Vagina (tissue), 2 donors: ENCODE data around the gene PRKCB. TPM values are rescaled to one million over a fixed set of nuclear protein-coding genes. Genes with fewer than 3 reads are reported as not detected.
"Not testable (repeated sequence)": the region's sequence is repeated elsewhere in the genome, so short reads cannot be mapped to it uniquely, and the experiment has no call there.

Experiments
- DNase-seq, 2 donors: peaks; one replicate each; pipeline ENCODE4 v3.0.0-alpha.2; 2017; ENCODE audit errors: extremely low spot score in 2 of 2
- H3K27ac ChIP-seq: fragments of 200-600 bp; sonication (generic); one replicate; pipeline ENCODE4 v1.5.1; 2019
- H3K27me3 ChIP-seq: fragments of 200-600 bp; sonication (generic); one replicate; pipeline ENCODE4 v1.5.1; 2019
- H3K36me3 ChIP-seq, 2 donors: fragments of 200-600 bp; sonication (generic); one replicate each; pipeline ENCODE4 v1.5.1; 2017 to 2019
- H3K4me1 ChIP-seq: fragments of 200-600 bp; sonication (generic); one replicate; pipeline ENCODE4 v1.5.1; 2019
- H3K4me3 ChIP-seq, 2 donors: fragments of 200-600 bp; sonication (generic); 1 replicate in 1 of 2; 2 replicates in 1 of 2; pipeline ENCODE4 v1.5.1; 2016 to 2019
- H3K9me3 ChIP-seq: fragments of 200-600 bp; sonication (generic); one replicate; pipeline ENCODE4 v1.5.1; 2019
- CTCF ChIP-seq, 3 experiments: fragments of 450-650 bp in 2 of 3; fragments of 200-600 bp in 1 of 3; sonication (generic) in 1 of 3; IDR thresholded peaks; one replicate each; pipeline ENCODE4 v1.5.1; 2017 to 2019; ENCODE audit warnings: antibody characterized with exemption in 3 of 3, mild to moderate bottlenecking in 2 of 3, moderate library complexity in 2 of 3
- POLR2A ChIP-seq, 2 donors: fragments of 450-650 bp; IDR thresholded peaks; one replicate each; pipeline ENCODE4 v1.6.1; 2017; ENCODE audit warnings: antibody characterized with exemption in 2 of 2, mild to moderate bottlenecking in 2 of 2, moderate library complexity in 2 of 2
- POLR2AphosphoS5 ChIP-seq, 2 donors: sonication (generic); formaldehyde crosslinking; IDR thresholded peaks; one replicate each; pipeline ENCODE4 v1.9.0; 2017; ENCODE audit warnings: antibody characterized with exemption in 2 of 2, mild to moderate bottlenecking in 2 of 2, low read depth in 1 of 2; ENCODE audit not compliant: insufficient read depth in 1 of 2
- intact Hi-C: fragments of 100-400 bp; cut with DNase I; formaldehyde crosslinking; loops from one replicate; pipeline ENCODE4 v1.15.1; 2023
- total RNA-seq: library from RNA; depleted of rRNA; stranded (reverse); fragments of >200 nt; gene quantifications from one replicate; pipeline ENCODE4 v1.2.3, GENCODE V29; 2016

PRKCB gene
- total RNA-seq, 1 donor from 2014 or later: 9.1 TPM

- TF ChIP-seq POLR2A (IDR thresholded peaks at IDR 0.05) (no peak), CTCF (IDR thresholded peaks at IDR 0.05) (no peak), POLR2AphosphoS5 (IDR thresholded peaks at IDR 0.05; ENCODE audit: insufficient read depth in 1 of 2, low read depth in 1 of 2) (no peak)
- no peaks in the 10 kb centered on the region for H3K9me3 ChIP-seq
- H3K4me3 ChIP-seq: no peak overlapping the region
- no peak for DNase-seq
- no peaks in the 10 kb centered on the region for H3K4me1 ChIP-seq
- intact Hi-C loops: no loop called here
- H3K36me3 ChIP-seq: no peaks in the 10 kb centered on the region
- H3K27ac ChIP-seq: no peak overlapping the region
- no peaks in the 10 kb centered on the region for H3K27me3 ChIP-seq
Observed at GRCh38 chr16:24228514-24228913, 392.7 kb downstream of the PRKCB start.

GRCh38 chr16:24232936-24233335 lies 397.2 kb downstream of the PRKCB start:
- Histone ChIP-seq H3K27me3 (no peaks in the 10 kb centered on the region), H3K9me3 (peaks cover 5% of the 10 kb centered on the region), H3K4me1 (no peaks in the 10 kb centered on the region), H3K4me3 (no peak overlapping the region), H3K36me3 (no peaks in the 10 kb centered on the region), H3K27ac (no peak overlapping the region)
- TF ChIP-seq POLR2AphosphoS5 (IDR thresholded peaks at IDR 0.05; ENCODE audit: insufficient read depth in 1 of 2, low read depth in 1 of 2) (no peak), POLR2A (IDR thresholded peaks at IDR 0.05) (no peak), CTCF (IDR thresholded peaks at IDR 0.05) (no peak)
- intact Hi-C loops: no loop called here
- DNase-seq: no peak

GRCh38 chr16:24234737-24235136 lies 399.0 kb downstream of the PRKCB start:
- Histone ChIP-seq H3K27ac (no peak overlapping the region), H3K4me3 (no peak overlapping the region), H3K27me3 (no peaks in the 10 kb centered on the region), H3K36me3 (no peaks in the 10 kb centered on the region), H3K4me1 (no peaks in the 10 kb centered on the region), H3K9me3 (peaks cover 5% of the 10 kb centered on the region)
- TF ChIP-seq CTCF (IDR thresholded peaks at IDR 0.05) (no peak), POLR2AphosphoS5 (IDR thresholded peaks at IDR 0.05; ENCODE audit: insufficient read depth in 1 of 2, low read depth in 1 of 2) (no peak), POLR2A (IDR thresholded peaks at IDR 0.05) (no peak)
- intact Hi-C loops: no loop called here
- DNase-seq: no peak

GRCh38 chr16:24235806-24236205 lies 400.0 kb downstream of the PRKCB start:
- H3K4me3 ChIP-seq: no peak overlapping the region
- intact Hi-C loops: no loop called here
- DNase-seq: no peak
- H3K9me3 ChIP-seq: peaks cover 5% of the 10 kb centered on the region
- no peaks in the 10 kb centered on the region for H3K36me3 ChIP-seq
- no peaks in the 10 kb centered on the region for H3K27me3 ChIP-seq
- H3K27ac ChIP-seq: no peak overlapping the region
- no peaks in the 10 kb centered on the region for H3K4me1 ChIP-seq
- TF ChIP-seq POLR2A (IDR thresholded peaks at IDR 0.05): no peak
- no peak for TF ChIP-seq CTCF (IDR thresholded peaks at IDR 0.05)
- no peak for TF ChIP-seq POLR2AphosphoS5 (IDR thresholded peaks at IDR 0.05; ENCODE audit: insufficient read depth in 1 of 2, low read depth in 1 of 2)

- H3K36me3 ChIP-seq, H3K27me3 ChIP-seq, H3K4me3 ChIP-seq, H3K9me3 ChIP-seq, intact Hi-C loops, DNase-seq, H3K27ac ChIP-seq, H3K4me1 ChIP-seq: not testable (repeated sequence)
Observed at GRCh38 chr16:24238846-24239245, 403.1 kb downstream of the PRKCB start.
